Activated B cell treated with CpG ODN at 0.5 μM for 24 hours (primary cell): Measurements from ENCODE around the gene SPINK2. TPM values are rescaled to one million over a fixed set of nuclear protein-coding genes. Genes with fewer than 3 reads are reported as not detected.

Source experiments
- ATAC-seq: fragments of 200-7000 bp; cut with Tn5 transposase; one replicate; pipeline ENCODE4 v1.10.0; 2021; ENCODE audit warnings: low read depth, mild to moderate bottlenecking, moderate library complexity
- CTCF ChIA-PET: fragments of 350-600 bp; sonication (Branson Sonifier 250); formaldehyde crosslinking; loops from one replicate; lab custom pipeline; 2021; ENCODE audit warnings: antibody characterized with exemption; lab: Charles Lee
- POLR2A ChIA-PET: fragments of 350-600 bp; sonication (Branson Sonifier 250); formaldehyde crosslinking; loops from one replicate; lab custom pipeline; 2021; ENCODE audit warnings: antibody characterized with exemption; lab: Charles Lee
- DNase-seq: peaks from one replicate; pipeline ENCODE4 v3.0.0; 2022
- H3K27ac Mint-ChIP-seq: one replicate; pipeline ENCODE4 v1.8.0; 2020; ENCODE audit warnings: mixed read lengths
- H3K27me3 Mint-ChIP-seq: one replicate; pipeline ENCODE4 v1.8.0; 2021; ENCODE audit warnings: mixed read lengths
- H3K36me3 Mint-ChIP-seq: one replicate; pipeline ENCODE4 v1.8.0; 2021; ENCODE audit warnings: low read depth, mixed read lengths
- H3K4me1 Mint-ChIP-seq: one replicate; pipeline ENCODE4 v1.8.0; 2021; ENCODE audit warnings: mixed read lengths
- H3K4me3 Mint-ChIP-seq: one replicate; pipeline ENCODE4 v1.8.0; 2020; ENCODE audit warnings: mild to moderate bottlenecking, mixed read lengths
- H3K9me3 Mint-ChIP-seq: one replicate; pipeline ENCODE4 v1.8.0; 2020; ENCODE audit warnings: mixed read lengths
- intact Hi-C: fragments of 100-400 bp; cut with micrococcal nuclease; formaldehyde crosslinking; loops from one replicate; pipeline ENCODE4 v1.15.1; 2024
- total RNA-seq: library from RNA; stranded (reverse); gene quantifications from 2 replicates; pipeline ENCODE4 v1.2.3, GENCODE V29; 2022
- TF ChIP-seq, protein P1 (sequence below): fragments of 200-600 bp; IDR thresholded peaks from one replicate; pipeline ENCODE4 v1.8.0; 2022; ENCODE audit warnings: antibody characterized with exemption, mild to moderate bottlenecking

The SPINK2 gene
- total RNA-seq, 1 donor from 2014 or later = not detected

DNA sequence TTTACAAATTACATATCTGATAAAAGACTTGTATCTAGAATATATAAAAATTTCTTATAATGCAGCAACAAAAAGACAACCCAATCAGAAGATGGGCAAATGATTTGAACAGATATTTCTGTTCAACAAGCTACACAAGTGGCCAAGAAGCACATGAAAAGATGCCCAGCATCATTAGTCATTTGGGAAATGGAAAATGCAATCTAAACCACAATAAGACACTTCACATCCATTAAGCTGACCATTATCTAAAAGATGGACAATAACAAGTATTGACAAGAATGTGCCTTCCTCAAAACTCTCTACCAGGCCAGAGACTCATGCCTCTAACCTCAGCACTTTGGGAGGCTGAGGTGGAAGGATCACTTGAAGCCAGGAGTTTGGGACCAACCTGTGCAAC lies 53.9 kb downstream of the SPINK2 start:
- ATAC-seq = no peak
- H3K4me3 Mint-ChIP-seq = no peak overlapping the region
- intact Hi-C loops = no loop called here
- no peaks in the 10 kb centered on the region for H3K9me3 Mint-ChIP-seq
- peaks cover 33% of the 10 kb centered on the region for H3K4me1 Mint-ChIP-seq
- H3K27me3 Mint-ChIP-seq = no peaks in the 10 kb centered on the region
- DNase-seq = no peak
- no peak overlapping the region for H3K27ac Mint-ChIP-seq
- TF ChIP-seq, protein P1, sequence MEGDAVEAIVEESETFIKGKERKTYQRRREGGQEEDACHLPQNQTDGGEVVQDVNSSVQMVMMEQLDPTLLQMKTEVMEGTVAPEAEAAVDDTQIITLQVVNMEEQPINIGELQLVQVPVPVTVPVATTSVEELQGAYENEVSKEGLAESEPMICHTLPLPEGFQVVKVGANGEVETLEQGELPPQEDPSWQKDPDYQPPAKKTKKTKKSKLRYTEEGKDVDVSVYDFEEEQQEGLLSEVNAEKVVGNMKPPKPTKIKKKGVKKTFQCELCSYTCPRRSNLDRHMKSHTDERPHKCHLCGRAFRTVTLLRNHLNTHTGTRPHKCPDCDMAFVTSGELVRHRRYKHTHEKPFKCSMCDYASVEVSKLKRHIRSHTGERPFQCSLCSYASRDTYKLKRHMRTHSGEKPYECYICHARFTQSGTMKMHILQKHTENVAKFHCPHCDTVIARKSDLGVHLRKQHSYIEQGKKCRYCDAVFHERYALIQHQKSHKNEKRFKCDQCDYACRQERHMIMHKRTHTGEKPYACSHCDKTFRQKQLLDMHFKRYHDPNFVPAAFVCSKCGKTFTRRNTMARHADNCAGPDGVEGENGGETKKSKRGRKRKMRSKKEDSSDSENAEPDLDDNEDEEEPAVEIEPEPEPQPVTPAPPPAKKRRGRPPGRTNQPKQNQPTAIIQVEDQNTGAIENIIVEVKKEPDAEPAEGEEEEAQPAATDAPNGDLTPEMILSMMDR = no peak
- no peaks in the 10 kb centered on the region for H3K36me3 Mint-ChIP-seq
- ChIA-PET CTCF (interaction anchor here (0.9 kb wide), 1 partner anchor 10 kb away, joined by 3 read pairs; no protein-coding TSS in a partner anchor), POLR2A (no interaction called here)

DNA sequence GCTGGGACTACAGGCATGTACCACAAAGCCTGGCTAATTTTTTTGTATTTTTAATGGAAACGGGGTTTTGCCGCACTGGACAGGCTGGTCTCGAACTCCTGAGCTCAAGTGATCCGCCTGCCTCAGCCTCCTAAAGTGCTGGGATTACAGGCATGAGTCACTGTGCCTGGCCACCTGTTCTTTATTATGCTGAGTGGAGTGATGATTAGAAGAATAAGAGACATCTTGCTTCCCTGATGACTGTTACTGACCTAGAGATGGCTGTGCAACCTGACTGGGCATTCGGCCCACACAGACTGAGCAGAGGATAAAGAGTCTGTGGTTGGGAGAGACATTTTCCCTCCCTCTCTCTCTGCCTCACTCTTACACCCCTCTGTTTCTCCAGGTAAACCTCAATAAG lies 56.7 kb downstream of the SPINK2 start:
- TF ChIP-seq, protein P1 = no peak
- H3K27ac Mint-ChIP-seq = no peak overlapping the region
- no peaks in the 10 kb centered on the region for H3K9me3 Mint-ChIP-seq
- ChIA-PET POLR2A (no interaction called here), CTCF (no interaction called here)
- H3K27me3 Mint-ChIP-seq = no peaks in the 10 kb centered on the region
- H3K4me3 Mint-ChIP-seq = no peak overlapping the region
- peaks cover 47% of the 10 kb centered on the region for H3K4me1 Mint-ChIP-seq
- ATAC-seq = no peak
- H3K36me3 Mint-ChIP-seq = no peaks in the 10 kb centered on the region
- intact Hi-C loops = no loop called here
- DNase-seq = no peak

DNA sequence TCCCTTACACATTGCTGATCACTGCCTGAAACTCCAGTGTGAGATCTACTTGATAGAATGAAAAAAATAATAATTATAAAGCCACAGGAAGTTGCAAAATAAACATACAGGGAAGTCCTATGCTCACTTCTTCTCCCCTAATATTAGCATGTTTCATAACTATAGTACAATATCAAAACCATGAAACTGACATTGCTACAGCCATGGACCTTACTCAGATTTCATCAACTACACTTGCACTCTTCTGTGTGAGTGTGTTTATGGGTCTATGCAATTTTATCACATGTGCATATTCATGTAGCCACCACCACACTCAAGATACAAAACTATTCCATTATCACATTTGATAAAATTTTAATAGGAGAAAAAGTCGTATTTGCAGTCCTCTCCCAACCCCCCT lies 57.3 kb downstream of the SPINK2 start:
- ChIA-PET CTCF (no interaction called here), POLR2A (no interaction called here)
- DNase-seq = no peak
- intact Hi-C loops = no loop called here
- Mint-ChIP-seq H3K4me3 (no peak overlapping the region), H3K9me3 (no peaks in the 10 kb centered on the region), H3K4me1 (peaks cover 53% of the 10 kb centered on the region), H3K27me3 (no peaks in the 10 kb centered on the region), H3K27ac (no peak overlapping the region), H3K36me3 (no peaks in the 10 kb centered on the region)
- no peak for ATAC-seq
- TF ChIP-seq, protein P1 = no peak

DNA sequence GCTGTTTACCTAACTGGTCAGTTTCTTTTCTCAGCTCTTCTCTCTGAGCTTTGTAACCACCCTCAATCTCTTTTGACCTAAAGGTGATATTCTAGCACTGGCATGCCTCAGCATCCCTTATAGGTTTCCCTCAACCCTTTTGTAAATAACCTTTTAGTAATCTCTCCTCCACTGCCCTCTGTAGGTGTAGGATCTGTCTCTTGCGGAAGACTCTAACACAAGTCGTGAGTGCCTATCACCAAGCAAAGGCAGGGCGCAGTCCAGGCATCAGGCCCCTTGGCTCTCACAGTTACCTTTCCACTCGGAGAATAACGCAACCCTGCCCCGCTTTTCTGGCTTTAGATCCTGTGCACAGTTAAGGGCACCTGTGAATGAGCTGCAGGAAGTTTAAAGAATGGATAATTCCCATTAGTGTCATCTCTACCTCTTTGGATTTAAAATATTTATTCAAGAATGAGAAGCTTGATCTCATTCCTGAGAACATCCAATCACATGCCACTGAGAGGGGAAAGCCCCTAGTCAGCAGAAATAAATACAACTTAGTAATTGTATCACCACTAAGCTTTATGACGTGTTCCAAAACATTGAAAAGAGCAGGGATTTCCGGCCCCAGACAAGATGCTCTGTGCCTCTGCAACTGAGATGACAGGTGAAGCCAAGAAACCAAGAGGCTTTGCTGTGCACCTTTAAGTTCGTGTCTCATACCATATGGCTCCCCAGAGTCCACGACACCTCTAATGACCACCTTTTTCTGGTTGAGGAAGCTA lies 58.8 kb downstream of the SPINK2 start:
- H3K9me3 Mint-ChIP-seq = no peaks in the 10 kb centered on the region
- no peaks in the 10 kb centered on the region for H3K36me3 Mint-ChIP-seq
- no peak overlapping the region for H3K27ac Mint-ChIP-seq
- intact Hi-C loops = no loop called here
- ATAC-seq = peak; percentile 26
- DNase-seq = no peak
- TF ChIP-seq, protein P1 = no peak
- H3K4me3 Mint-ChIP-seq = no peak overlapping the region
- peaks cover 63% of the 10 kb centered on the region for H3K4me1 Mint-ChIP-seq
- POLR2A ChIA-PET = interaction anchor here (0.5 to 0.6 kb wide), 2 partner anchors 48 to 376 kb away, joined by 4 to 6 read pairs; partner anchors contain the start of gene AASDH
- H3K27me3 Mint-ChIP-seq = no peaks in the 10 kb centered on the region
- CTCF ChIA-PET = interaction anchor here (1.2 to 1.5 kb wide), 2 partner anchors 187 to 218 kb away, joined by 3 read pairs; no protein-coding TSS in a partner anchor

DNA sequence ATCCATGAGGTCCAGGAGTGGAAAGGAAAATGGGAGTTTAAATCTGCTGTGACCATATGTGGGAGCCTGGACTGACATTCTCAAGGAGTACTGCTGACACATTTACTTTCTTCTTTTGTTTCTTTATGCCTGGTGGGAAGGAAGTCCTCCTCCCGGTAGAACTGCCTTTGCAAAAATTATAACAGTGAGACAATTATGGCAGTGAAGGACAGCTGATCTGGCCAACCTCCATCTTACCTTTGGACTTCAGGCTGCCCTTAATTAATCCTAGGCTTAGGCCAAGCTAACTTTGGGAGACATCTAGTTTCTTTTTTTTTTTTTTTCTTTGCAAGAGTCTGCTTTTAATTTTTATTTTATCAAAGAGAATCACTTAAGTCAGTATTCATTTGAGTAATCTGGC lies 61.3 kb downstream of the SPINK2 start:
- Mint-ChIP-seq H3K9me3 (no peaks in the 10 kb centered on the region), H3K4me1 (peaks cover 82% of the 10 kb centered on the region), H3K4me3 (no peak overlapping the region), H3K27me3 (no peaks in the 10 kb centered on the region), H3K36me3 (no peaks in the 10 kb centered on the region), H3K27ac (peak overlapping the region; percentile 26)
- intact Hi-C loops = no loop called here
- ATAC-seq (no peak), DNase-seq (no peak)
- ChIA-PET CTCF (interaction anchor here (0.7 kb wide), 1 partner anchor 11 kb away, joined by 3 read pairs; no protein-coding TSS in a partner anchor), POLR2A (interaction anchor here (0.7 to 1.3 kb wide), 2 partner anchors 40 to 290 kb away, joined by 5 to 8 read pairs; no protein-coding TSS in a partner anchor)
- TF ChIP-seq, protein P1 = no peak
